ENCODE results near the gene MPDZ.

GRCh38 chr9:13131991-13132390 lies 147.5 kb downstream of the MPDZ start:
- TF ChIP-seq RFX5 (IDR thresholded peaks at IDR 0.05; ENCODE audit: low read depth, low read length) (no peak), POLR2A (IDR thresholded peaks at IDR 0.05; ENCODE audit: low read depth, low read length) (no peak), RAD21 (IDR thresholded peaks at IDR 0.05; ENCODE audit: low read length) (no peak), ELK1 (IDR thresholded peaks at IDR 0.05; ENCODE audit: borderline replicate concordance, low read depth, low read length) (no peak), BHLHE40 (IDR thresholded peaks at IDR 0.05; ENCODE audit: low read depth, low read length) (no peak), CEBPB (IDR thresholded peaks at IDR 0.05; ENCODE audit: low read depth, low read length) (no peak), SMC3 (IDR thresholded peaks at IDR 0.05; ENCODE audit: low read depth, low read length) (no peak), MXI1 (IDR thresholded peaks at IDR 0.05; ENCODE audit: borderline replicate concordance, low read depth, low read length) (no peak)
- TF ChIP-seq, protein P1, sequence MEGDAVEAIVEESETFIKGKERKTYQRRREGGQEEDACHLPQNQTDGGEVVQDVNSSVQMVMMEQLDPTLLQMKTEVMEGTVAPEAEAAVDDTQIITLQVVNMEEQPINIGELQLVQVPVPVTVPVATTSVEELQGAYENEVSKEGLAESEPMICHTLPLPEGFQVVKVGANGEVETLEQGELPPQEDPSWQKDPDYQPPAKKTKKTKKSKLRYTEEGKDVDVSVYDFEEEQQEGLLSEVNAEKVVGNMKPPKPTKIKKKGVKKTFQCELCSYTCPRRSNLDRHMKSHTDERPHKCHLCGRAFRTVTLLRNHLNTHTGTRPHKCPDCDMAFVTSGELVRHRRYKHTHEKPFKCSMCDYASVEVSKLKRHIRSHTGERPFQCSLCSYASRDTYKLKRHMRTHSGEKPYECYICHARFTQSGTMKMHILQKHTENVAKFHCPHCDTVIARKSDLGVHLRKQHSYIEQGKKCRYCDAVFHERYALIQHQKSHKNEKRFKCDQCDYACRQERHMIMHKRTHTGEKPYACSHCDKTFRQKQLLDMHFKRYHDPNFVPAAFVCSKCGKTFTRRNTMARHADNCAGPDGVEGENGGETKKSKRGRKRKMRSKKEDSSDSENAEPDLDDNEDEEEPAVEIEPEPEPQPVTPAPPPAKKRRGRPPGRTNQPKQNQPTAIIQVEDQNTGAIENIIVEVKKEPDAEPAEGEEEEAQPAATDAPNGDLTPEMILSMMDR (conservative IDR thresholded peaks at IDR 0.05; ENCODE audit: low read depth, low read length), result no peak
- TF ChIP-seq, protein P2, sequence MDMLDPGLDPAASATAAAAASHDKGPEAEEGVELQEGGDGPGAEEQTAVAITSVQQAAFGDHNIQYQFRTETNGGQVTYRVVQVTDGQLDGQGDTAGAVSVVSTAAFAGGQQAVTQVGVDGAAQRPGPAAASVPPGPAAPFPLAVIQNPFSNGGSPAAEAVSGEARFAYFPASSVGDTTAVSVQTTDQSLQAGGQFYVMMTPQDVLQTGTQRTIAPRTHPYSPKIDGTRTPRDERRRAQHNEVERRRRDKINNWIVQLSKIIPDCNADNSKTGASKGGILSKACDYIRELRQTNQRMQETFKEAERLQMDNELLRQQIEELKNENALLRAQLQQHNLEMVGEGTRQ (IDR thresholded peaks at IDR 0.05; ENCODE audit: low read depth, low read length), result no peak
